Calu3 (cell line): ENCODE results near the gene SESN3. TPM values are rescaled to one million over a fixed set of nuclear protein-coding genes. Genes with fewer than 3 reads are reported as not detected.

Source experiments
- BruUV-seq: library from RNA; stranded (reverse); fragments of 400-500 nt; replicated peaks from 2 replicates; lab custom pipeline; 2021; lab: Mats Ljungman, UMichigan
- CTCF ChIA-PET: fragments of 300-600 bp; sonication (Branson Sonifier 250); formaldehyde crosslinking; loops from one replicate; lab custom pipeline; 2022; ENCODE audit warnings: antibody characterized with exemption; lab: Charles Lee
- DNase-seq: peaks from one replicate; pipeline ENCODE4 v3.0.0; 2022
- H3K27ac Mint-ChIP-seq: one replicate; pipeline ENCODE4 v1.8.0; 2022; ENCODE audit warnings: mixed read lengths; ENCODE audit not compliant: unreplicated experiment
- H3K27me3 Mint-ChIP-seq: one replicate; pipeline ENCODE4 v1.8.0; 2022; ENCODE audit warnings: mixed read lengths; ENCODE audit not compliant: unreplicated experiment
- H3K36me3 Mint-ChIP-seq: one replicate; pipeline ENCODE4 v1.8.0; 2022; ENCODE audit warnings: mild to moderate bottlenecking, moderate library complexity, mixed read lengths; ENCODE audit not compliant: insufficient read depth, unreplicated experiment
- H3K4me1 Mint-ChIP-seq: one replicate; pipeline ENCODE4 v1.8.0; 2022; ENCODE audit warnings: mild to moderate bottlenecking, low read depth, mixed read lengths; ENCODE audit not compliant: unreplicated experiment
- H3K4me3 Mint-ChIP-seq: one replicate; pipeline ENCODE4 v1.8.0; 2022; ENCODE audit warnings: mild to moderate bottlenecking, low read depth, moderate library complexity, mixed read lengths; ENCODE audit not compliant: unreplicated experiment
- H3K9me3 Mint-ChIP-seq: one replicate; pipeline ENCODE4 v1.8.0; 2022; ENCODE audit warnings: low read depth, mixed read lengths; ENCODE audit not compliant: unreplicated experiment
- intact Hi-C: fragments of 100-400 bp; cut with micrococcal nuclease; formaldehyde crosslinking; loops from one replicate; pipeline ENCODE4 v1.10.0; 2022; ENCODE audit not compliant: unreplicated experiment
- total RNA-seq: library from RNA; stranded (reverse); gene quantifications from 2 replicates; pipeline ENCODE4 v1.2.3, GENCODE V29; 2022
- TF ChIP-seq, protein P1 (sequence below): fragments of 200-600 bp; IDR thresholded peaks from one replicate; pipeline ENCODE4 v1.8.0; 2022; ENCODE audit warnings: antibody characterized with exemption; ENCODE audit not compliant: unreplicated experiment

The SESN3 gene
- total RNA-seq, 1 experiment from 2014 or later, result 5.6 TPM

GRCh38 chr11:95152876-95153856, 77.8 kb downstream of the SESN3 start:
- no TSS peak for BruUV-seq
- Mint-ChIP-seq H3K4me1 (peaks cover 55% of the 10 kb centered on the region), H3K4me3 (peak overlapping the region; percentile 27), H3K36me3 (peaks cover 27% of the 10 kb centered on the region), H3K27me3 (no peaks in the 10 kb centered on the region), H3K27ac (no peak overlapping the region), H3K9me3 (no peaks in the 10 kb centered on the region)
- CTCF ChIA-PET, result interaction anchor here (1.0 to 2.9 kb wide), 3 partner anchors 85 to 562 kb away, joined by 3 to 17 read pairs (median 6); no protein-coding TSS in a partner anchor
- TF ChIP-seq, protein P1, sequence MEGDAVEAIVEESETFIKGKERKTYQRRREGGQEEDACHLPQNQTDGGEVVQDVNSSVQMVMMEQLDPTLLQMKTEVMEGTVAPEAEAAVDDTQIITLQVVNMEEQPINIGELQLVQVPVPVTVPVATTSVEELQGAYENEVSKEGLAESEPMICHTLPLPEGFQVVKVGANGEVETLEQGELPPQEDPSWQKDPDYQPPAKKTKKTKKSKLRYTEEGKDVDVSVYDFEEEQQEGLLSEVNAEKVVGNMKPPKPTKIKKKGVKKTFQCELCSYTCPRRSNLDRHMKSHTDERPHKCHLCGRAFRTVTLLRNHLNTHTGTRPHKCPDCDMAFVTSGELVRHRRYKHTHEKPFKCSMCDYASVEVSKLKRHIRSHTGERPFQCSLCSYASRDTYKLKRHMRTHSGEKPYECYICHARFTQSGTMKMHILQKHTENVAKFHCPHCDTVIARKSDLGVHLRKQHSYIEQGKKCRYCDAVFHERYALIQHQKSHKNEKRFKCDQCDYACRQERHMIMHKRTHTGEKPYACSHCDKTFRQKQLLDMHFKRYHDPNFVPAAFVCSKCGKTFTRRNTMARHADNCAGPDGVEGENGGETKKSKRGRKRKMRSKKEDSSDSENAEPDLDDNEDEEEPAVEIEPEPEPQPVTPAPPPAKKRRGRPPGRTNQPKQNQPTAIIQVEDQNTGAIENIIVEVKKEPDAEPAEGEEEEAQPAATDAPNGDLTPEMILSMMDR, result no peak
- no peak for DNase-seq
- intact Hi-C loops, result loop anchor here (2.0 to 10.0 kb wide), 3 partner anchors 212 to 1274 kb away; no protein-coding TSS in a partner anchor

DNA sequence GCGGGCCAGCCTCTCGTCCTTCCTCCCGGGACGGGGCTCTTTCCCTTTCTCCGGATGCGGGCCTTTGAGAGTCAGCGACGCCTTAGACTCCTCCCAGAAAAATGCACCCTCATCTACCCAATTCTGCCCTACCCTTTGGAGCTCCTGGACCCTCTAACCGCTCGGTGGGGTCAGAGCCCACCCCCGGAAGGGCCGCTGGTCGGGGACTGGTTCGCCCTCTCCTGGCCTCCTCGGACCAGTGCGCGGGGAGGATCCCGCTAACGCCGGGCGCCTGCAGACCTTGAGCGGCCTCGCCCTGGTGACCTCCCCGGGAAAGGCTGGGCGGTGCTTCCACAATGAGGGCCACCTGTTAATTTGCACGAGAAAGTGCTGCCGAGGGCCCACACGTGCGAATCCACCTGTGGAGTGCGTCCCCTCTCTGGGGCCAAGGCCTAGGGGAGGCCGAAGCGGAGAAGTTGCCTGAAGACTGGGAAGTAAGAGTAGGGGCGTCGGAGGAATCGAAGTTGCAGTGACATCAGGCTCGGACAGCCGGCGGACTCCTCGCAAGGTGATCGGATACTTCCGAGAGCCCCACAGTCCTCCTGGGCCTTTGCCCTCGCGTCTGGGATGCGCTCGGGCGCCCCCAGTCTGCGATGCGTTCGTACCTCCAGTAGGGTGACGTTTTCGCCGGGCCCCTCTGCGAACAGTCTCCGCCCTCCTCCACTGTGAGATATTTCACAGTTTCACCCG, 79.9 kb downstream of the SESN3 start:
- H3K27ac Mint-ChIP-seq, result peak overlapping the region; percentile 82
- TF ChIP-seq, protein P1, result peak; percentile 68
- intact Hi-C loops, result loop anchor here (1.0 to 10.0 kb wide), 3 partner anchors 83 to 394 kb away; no protein-coding TSS in a partner anchor
- peak; percentile 90 for DNase-seq
- H3K9me3 Mint-ChIP-seq, result no peaks in the 10 kb centered on the region
- H3K27me3 Mint-ChIP-seq, result no peaks in the 10 kb centered on the region
- CTCF ChIA-PET, result interaction anchor here (0.6 to 1.5 kb wide), 6 partner anchors 49 to 565 kb away, joined by 3 to 13 read pairs (median 4); no protein-coding TSS in a partner anchor
- BruUV-seq, result no TSS peak
- H3K36me3 Mint-ChIP-seq, result peaks cover 27% of the 10 kb centered on the region
- peak overlapping the region; percentile 79 for H3K4me3 Mint-ChIP-seq
- peaks cover 69% of the 10 kb centered on the region for H3K4me1 Mint-ChIP-seq

DNA sequence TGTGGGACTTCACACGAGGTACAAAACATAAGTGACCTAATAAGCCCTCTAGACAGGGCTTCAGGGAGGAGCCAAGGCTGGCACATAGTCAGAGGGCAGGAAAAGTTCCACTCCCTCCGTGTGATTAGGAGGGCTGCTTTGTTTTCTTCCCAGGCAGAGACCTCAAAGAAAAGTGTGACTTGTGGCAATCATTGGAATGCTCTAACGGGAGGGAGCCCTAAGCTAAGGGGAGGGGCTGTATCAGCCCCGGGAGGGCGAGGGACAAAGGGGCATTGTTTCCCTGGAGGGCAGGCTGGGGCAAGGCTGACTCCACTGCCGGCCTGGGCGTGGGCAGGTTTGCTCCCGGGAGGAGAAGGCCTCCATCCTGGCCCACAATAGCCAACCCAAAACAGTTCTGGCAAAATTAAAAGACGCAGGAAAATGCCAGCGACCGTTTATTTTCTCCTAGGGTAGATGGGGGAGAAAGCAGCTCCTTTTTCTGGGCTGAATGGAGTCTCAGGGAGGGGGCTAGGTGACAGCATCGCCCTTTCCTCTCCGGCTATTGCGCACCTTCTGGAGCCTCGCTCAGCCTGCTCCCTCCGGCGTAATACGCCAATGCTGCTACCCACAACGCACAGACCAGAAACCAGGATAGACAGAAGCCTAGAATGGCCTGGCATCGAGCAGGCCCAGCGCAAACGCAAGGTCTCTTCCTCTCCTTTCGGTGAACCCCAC, 81.2 kb downstream of the SESN3 start:
- intact Hi-C loops, result loop anchor here (5.0 to 10.0 kb wide), 3 partner anchors 173 to 395 kb away; no protein-coding TSS in a partner anchor
- no TSS peak for BruUV-seq
- H3K4me1 Mint-ChIP-seq, result peaks cover 69% of the 10 kb centered on the region

More for the DNA sequence above, 81.2 kb downstream of the SESN3 start:
- TF ChIP-seq, protein P1, result no peak
- Mint-ChIP-seq H3K27me3 (no peaks in the 10 kb centered on the region), H3K9me3 (no peaks in the 10 kb centered on the region), H3K36me3 (peaks cover 28% of the 10 kb centered on the region), H3K27ac (peak overlapping the region; percentile 86), H3K4me3 (peak overlapping the region; percentile 48)
- DNase-seq, result peak; percentile 86
- CTCF ChIA-PET, result interaction anchor here (0.7 to 1.2 kb wide), 2 partner anchors 83 to 555 kb away, joined by 3 read pairs; partner anchors contain the start of gene SRSF8
